Astrocyte (in vitro differentiated cells and primary cell): ENCODE measurements around the gene LRCH1. TPM values are rescaled to one million over a fixed set of nuclear protein-coding genes. Genes with fewer than 3 reads are reported as not detected.

Experiments used
- DNase-seq: peaks from one replicate; pipeline ENCODE4 v3.0.0-alpha.2; 2010; ENCODE audit warnings: low read depth
- FAIRE-seq: peaks from 2 replicates; lab custom pipeline; 2011; peaks lifted over from hg19 to GRCh38; lab: Jason Lieb, UNC
- H2AFZ ChIP-seq: 2 replicates; pipeline ENCODE4 v1.6.0; 2012; ENCODE audit warnings: low read depth, low read length, inconsistent platforms
- H3K27ac ChIP-seq: 2 replicates; pipeline ENCODE4 v1.5.1; 2011; ENCODE audit warnings: low read depth, low read length, inconsistent platforms
- H3K27me3 ChIP-seq: 2 replicates; pipeline ENCODE4 v1.6.0; 2011; ENCODE audit warnings: low read length, inconsistent platforms; ENCODE audit not compliant: insufficient read depth
- H3K36me3 ChIP-seq: 2 replicates; pipeline ENCODE4 v1.5.1; 2011; ENCODE audit warnings: low read length, inconsistent platforms; ENCODE audit not compliant: insufficient read depth
- H3K4me1 ChIP-seq: 2 replicates; pipeline ENCODE4 v1.5.1; 2011; ENCODE audit warnings: low read length, inconsistent platforms; ENCODE audit not compliant: insufficient read depth
- H3K4me2 ChIP-seq: 2 replicates; pipeline ENCODE4 v1.6.0; 2012; ENCODE audit warnings: low read length, inconsistent platforms
- H3K4me3 ChIP-seq: 2 replicates; pipeline ENCODE4 v1.5.1; 2011; ENCODE audit warnings: low read depth, mild to moderate bottlenecking, low read length, inconsistent platforms; ENCODE audit not compliant: insufficient read depth
- H3K79me2 ChIP-seq: 2 replicates; pipeline ENCODE4 v1.6.0; 2012; ENCODE audit warnings: mild to moderate bottlenecking, low read length, inconsistent platforms; ENCODE audit not compliant: insufficient read depth
- H3K9ac ChIP-seq: 2 replicates; pipeline ENCODE4 v1.6.0; 2012; ENCODE audit warnings: mild to moderate bottlenecking, low read length, inconsistent platforms
- H3K9me3 ChIP-seq: 2 replicates; pipeline ENCODE4 v1.5.1; 2012; ENCODE audit warnings: low read depth, mild to moderate bottlenecking, low read length, inconsistent platforms; ENCODE audit not compliant: insufficient read depth
- H4K20me1 ChIP-seq: 2 replicates; pipeline ENCODE4 v1.6.0; 2012; ENCODE audit warnings: low read length, inconsistent platforms; ENCODE audit not compliant: insufficient read depth
- H3K27ac Mint-ChIP-seq: one replicate; pipeline ENCODE4 v1.8.0; 2021; ENCODE audit warnings: mild to moderate bottlenecking, mixed read lengths; ENCODE audit not compliant: unreplicated experiment
- H3K27me3 Mint-ChIP-seq: one replicate; pipeline ENCODE4 v1.8.0; 2021; ENCODE audit warnings: low read depth, mixed read lengths; ENCODE audit not compliant: unreplicated experiment
- H3K36me3 Mint-ChIP-seq: one replicate; pipeline ENCODE4 v1.8.0; 2021; ENCODE audit warnings: low read depth, mixed read lengths; ENCODE audit not compliant: unreplicated experiment
- H3K4me1 Mint-ChIP-seq: one replicate; pipeline ENCODE4 v1.8.0; 2021; ENCODE audit warnings: low read depth, mixed read lengths; ENCODE audit not compliant: unreplicated experiment
- H3K4me3 Mint-ChIP-seq: one replicate; pipeline ENCODE4 v1.8.0; 2021; ENCODE audit warnings: mild to moderate bottlenecking, moderate library complexity, mixed read lengths; ENCODE audit not compliant: unreplicated experiment
- H3K9me3 Mint-ChIP-seq: one replicate; pipeline ENCODE4 v1.8.0; 2021; ENCODE audit warnings: mild to moderate bottlenecking, mixed read lengths; ENCODE audit not compliant: unreplicated experiment
- CTCF ChIP-seq: IDR thresholded peaks from 2 replicates; pipeline ENCODE4 v1.5.1; 2011; ENCODE audit warnings: low read depth, mild to moderate bottlenecking, inconsistent platforms, low read length, moderate library complexity; ENCODE audit not compliant: insufficient read depth
- EZH2 ChIP-seq: IDR thresholded peaks from 2 replicates; pipeline ENCODE4 v1.6.1; 2012; ENCODE audit warnings: mild to moderate bottlenecking, low read length, inconsistent platforms; ENCODE audit not compliant: insufficient read depth
- total RNA-seq: library from RNA; stranded (reverse); gene quantifications from 2 replicates; pipeline ENCODE4 v1.2.1, GENCODE V29; 2021

Gene LRCH1
- total RNA-seq, 1 donor from 2014 or later = 17.7 TPM

- no peak overlapping the region for H2AFZ ChIP-seq
- no peak for TF ChIP-seq CTCF
- TF ChIP-seq EZH2 = no peak
- H3K36me3 ChIP-seq = no peaks in the 10 kb centered on the region
- no peak overlapping the region for H3K27ac ChIP-seq
- Mint-ChIP-seq H3K4me3 (no peak overlapping the region), H3K4me1 (peaks cover 12% of the 10 kb centered on the region), H3K27ac (no peak overlapping the region), H3K36me3 (peaks cover 4% of the 10 kb centered on the region), H3K27me3 (no peaks in the 10 kb centered on the region), H3K9me3 (no peaks in the 10 kb centered on the region)
- no peaks in the 10 kb centered on the region for H3K27me3 ChIP-seq
- no peaks in the 10 kb centered on the region for H3K9me3 ChIP-seq
- H4K20me1 ChIP-seq = peaks cover 82% of the 10 kb centered on the region
- H3K4me2 ChIP-seq = no peak overlapping the region
- no peak for DNase-seq
- H3K79me2 ChIP-seq = peaks cover 78% of the 10 kb centered on the region
- peaks cover 15% of the 10 kb centered on the region for H3K4me1 ChIP-seq
- H3K4me3 ChIP-seq = no peak overlapping the region
- H3K9ac ChIP-seq = no peak overlapping the region
- FAIRE-seq = no peak
Measured at GRCh38 chr13:46598820-46599180, 45.8 kb downstream of the LRCH1 start.

- no peak overlapping the region for H3K27ac Mint-ChIP-seq
- peaks cover 17% of the 10 kb centered on the region for H3K4me1 Mint-ChIP-seq
- peaks cover 17% of the 10 kb centered on the region for H3K4me1 ChIP-seq
- H3K4me3 ChIP-seq = no peak overlapping the region
- H3K9me3 ChIP-seq = no peaks in the 10 kb centered on the region
- no peaks in the 10 kb centered on the region for H3K27me3 ChIP-seq
- FAIRE-seq (no peak), DNase-seq (no peak)
- peaks cover 70% of the 10 kb centered on the region for H3K79me2 ChIP-seq
- peaks cover 79% of the 10 kb centered on the region for H4K20me1 ChIP-seq
- H3K27me3 Mint-ChIP-seq = no peaks in the 10 kb centered on the region
- no peak overlapping the region for H3K9ac ChIP-seq
- TF ChIP-seq CTCF = no peak
- TF ChIP-seq EZH2 = no peak
- no peaks in the 10 kb centered on the region for H3K9me3 Mint-ChIP-seq
- no peak overlapping the region for H3K4me3 Mint-ChIP-seq
- H3K27ac ChIP-seq = no peak overlapping the region
- H3K36me3 ChIP-seq = no peaks in the 10 kb centered on the region
- H3K4me2 ChIP-seq = no peak overlapping the region
- peaks cover 4% of the 10 kb centered on the region for H3K36me3 Mint-ChIP-seq
- no peak overlapping the region for H2AFZ ChIP-seq
Measured at GRCh38 chr13:46600943-46601311, 48.0 kb downstream of the LRCH1 start.

- Histone ChIP-seq H3K4me1 (peaks cover 19% of the 10 kb centered on the region), H3K9me3 (no peaks in the 10 kb centered on the region), H3K4me2 (no peak overlapping the region), H3K36me3 (no peaks in the 10 kb centered on the region), H2AFZ (no peak overlapping the region), H3K79me2 (peaks cover 68% of the 10 kb centered on the region), H3K27ac (no peak overlapping the region), H4K20me1 (peaks cover 82% of the 10 kb centered on the region), H3K9ac (no peak overlapping the region), H3K27me3 (no peaks in the 10 kb centered on the region), H3K4me3 (no peak overlapping the region)
- Mint-ChIP-seq H3K27me3 (no peaks in the 10 kb centered on the region), H3K27ac (no peak overlapping the region), H3K4me1 (peaks cover 21% of the 10 kb centered on the region), H3K9me3 (no peaks in the 10 kb centered on the region), H3K4me3 (no peak overlapping the region), H3K36me3 (peaks cover 4% of the 10 kb centered on the region)
- no peak for FAIRE-seq
- TF ChIP-seq EZH2 (no peak), CTCF (no peak)
- DNase-seq = no peak
Measured at GRCh38 chr13:46602531-46602930, 49.6 kb downstream of the LRCH1 start.
